Measurements from ENCODE around the gene APLP1.

DNA sequence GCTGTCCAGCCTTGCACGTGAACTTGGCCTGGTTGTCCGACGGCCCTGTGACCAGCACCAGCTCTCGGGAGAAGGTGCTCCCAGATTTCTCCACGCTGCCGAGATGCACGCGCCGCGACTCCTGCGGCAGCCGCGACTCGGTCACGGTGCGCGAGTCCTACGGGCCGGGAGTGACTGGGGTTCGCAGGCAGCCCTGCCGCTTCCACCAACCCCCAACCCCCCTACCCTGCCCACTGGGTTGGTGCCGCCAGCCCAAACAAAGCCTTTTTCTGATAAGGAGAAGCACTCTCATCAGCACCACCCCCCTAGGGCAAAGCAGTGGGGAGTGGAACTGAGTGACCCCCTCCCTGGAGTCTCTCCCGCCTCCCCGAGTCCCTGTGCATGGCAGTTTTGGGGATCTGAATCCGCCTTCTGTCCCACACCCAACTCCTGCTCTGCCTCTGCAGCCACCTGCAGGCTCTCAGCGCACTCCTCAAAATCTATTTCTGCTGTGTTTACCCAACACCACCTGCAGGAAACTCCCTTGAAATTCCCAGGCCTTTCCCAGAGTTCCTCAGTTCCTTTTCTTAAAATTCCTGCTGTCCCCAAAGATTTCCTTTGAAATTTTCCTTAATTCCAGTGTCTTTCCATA lies 22.2 kb upstream of the APLP1 start:
- TF ChIP-seq, protein P1, sequence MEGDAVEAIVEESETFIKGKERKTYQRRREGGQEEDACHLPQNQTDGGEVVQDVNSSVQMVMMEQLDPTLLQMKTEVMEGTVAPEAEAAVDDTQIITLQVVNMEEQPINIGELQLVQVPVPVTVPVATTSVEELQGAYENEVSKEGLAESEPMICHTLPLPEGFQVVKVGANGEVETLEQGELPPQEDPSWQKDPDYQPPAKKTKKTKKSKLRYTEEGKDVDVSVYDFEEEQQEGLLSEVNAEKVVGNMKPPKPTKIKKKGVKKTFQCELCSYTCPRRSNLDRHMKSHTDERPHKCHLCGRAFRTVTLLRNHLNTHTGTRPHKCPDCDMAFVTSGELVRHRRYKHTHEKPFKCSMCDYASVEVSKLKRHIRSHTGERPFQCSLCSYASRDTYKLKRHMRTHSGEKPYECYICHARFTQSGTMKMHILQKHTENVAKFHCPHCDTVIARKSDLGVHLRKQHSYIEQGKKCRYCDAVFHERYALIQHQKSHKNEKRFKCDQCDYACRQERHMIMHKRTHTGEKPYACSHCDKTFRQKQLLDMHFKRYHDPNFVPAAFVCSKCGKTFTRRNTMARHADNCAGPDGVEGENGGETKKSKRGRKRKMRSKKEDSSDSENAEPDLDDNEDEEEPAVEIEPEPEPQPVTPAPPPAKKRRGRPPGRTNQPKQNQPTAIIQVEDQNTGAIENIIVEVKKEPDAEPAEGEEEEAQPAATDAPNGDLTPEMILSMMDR (conservative IDR thresholded peaks at IDR 0.05), result no peak
- no peak for TF ChIP-seq EZH2 (IDR thresholded peaks at IDR 0.05; ENCODE audit: low read depth)
